HepG2 (cell line): ENCODE results near the gene NINL. TPM values are rescaled to one million over a fixed set of nuclear protein-coding genes. Genes with fewer than 3 reads are reported as not detected.

Source experiments
- JUN ChIP-seq: sonication (generic); formaldehyde crosslinking; IDR thresholded peaks from 2 replicates; pipeline ENCODE4 v1.4.0; 2020; ENCODE audit warnings: mild to moderate bottlenecking, missing genetic modification reagents
- TBX2 ChIP-seq: sonication (generic); formaldehyde crosslinking; IDR thresholded peaks from 2 replicates; pipeline ENCODE4 v1.5.0; 2020; ENCODE audit warnings: missing genetic modification reagents, mild to moderate bottlenecking, borderline replicate concordance
- TMF1 ChIP-seq: sonication (generic); formaldehyde crosslinking; IDR thresholded peaks from 2 replicates; pipeline ENCODE4 v1.8.1; 2022; ENCODE audit warnings: low read depth, missing genetic modification reagents
- ZNF10 ChIP-seq: sonication (generic); formaldehyde crosslinking; IDR thresholded peaks from 2 replicates; pipeline ENCODE4 v1.4.0; 2020; ENCODE audit warnings: mild to moderate bottlenecking, low read depth, missing genetic modification reagents, borderline replicate concordance
- ZNF224 ChIP-seq: sonication (generic); formaldehyde crosslinking; IDR thresholded peaks from 2 replicates; pipeline ENCODE4 v1.5.0; 2020; ENCODE audit warnings: mild to moderate bottlenecking, missing genetic modification reagents
- ZNF572 ChIP-seq: sonication (generic); formaldehyde crosslinking; IDR thresholded peaks from 2 replicates; pipeline ENCODE4 v1.5.1; 2020; ENCODE audit warnings: mild to moderate bottlenecking, missing genetic modification reagents
- ZNF713 ChIP-seq: sonication (generic); formaldehyde crosslinking; IDR thresholded peaks from 2 replicates; pipeline ENCODE4 v1.4.0; 2020; ENCODE audit warnings: mild to moderate bottlenecking, missing genetic modification reagents
- ZNF75D ChIP-seq: sonication (generic); formaldehyde crosslinking; IDR thresholded peaks from 2 replicates; pipeline ENCODE4 v1.8.1; 2023; ENCODE audit warnings: missing genetic modification reagents, mild to moderate bottlenecking, borderline replicate concordance
- polyA plus RNA-seq, 8 experiments: library from polyadenylated mRNA; depleted of rRNA in 3 of 8; stranded (reverse) in 7 of 8; unstranded in 1 of 8; fragments of >200 nt; fragmentation: Illumina TruSeq in 4 of 8; extraction: Trizol in 4 of 8; gene quantifications; 2 replicates each; pipeline versions ENCODE4 v1.2.1 to v1.2.3, GENCODE V29; 2011 to 2016; ENCODE audit warnings: low read depth in 4 of 8, missing spikeins in 1 of 8, mixed read lengths in 1 of 8; ENCODE audit not compliant: insufficient read depth in 1 of 8
- total RNA-seq, 5 experiments: library from RNA; depleted of rRNA; stranded (reverse); fragments of >200 nt; fragmentation: Illumina TruSeq; extraction: Trizol; gene quantifications; 2 replicates each; pipeline ENCODE4 v1.2.3, GENCODE V29; 2016; ENCODE audit warnings: low read depth in 1 of 5
- TF ChIP-seq, protein P1 (sequence below): sonication (generic); formaldehyde crosslinking; IDR thresholded peaks from 2 replicates; pipeline ENCODE4 v1.8.1; 2022; ENCODE audit warnings: low read depth, mild to moderate bottlenecking, missing genetic modification reagents

Gene NINL
- total and polyA plus RNA-seq, 2 of the 13 experiments (the other 11 are each of a cell fraction or from before 2014, with no cell fraction given) = 32.3 to 34.3 TPM

DNA sequence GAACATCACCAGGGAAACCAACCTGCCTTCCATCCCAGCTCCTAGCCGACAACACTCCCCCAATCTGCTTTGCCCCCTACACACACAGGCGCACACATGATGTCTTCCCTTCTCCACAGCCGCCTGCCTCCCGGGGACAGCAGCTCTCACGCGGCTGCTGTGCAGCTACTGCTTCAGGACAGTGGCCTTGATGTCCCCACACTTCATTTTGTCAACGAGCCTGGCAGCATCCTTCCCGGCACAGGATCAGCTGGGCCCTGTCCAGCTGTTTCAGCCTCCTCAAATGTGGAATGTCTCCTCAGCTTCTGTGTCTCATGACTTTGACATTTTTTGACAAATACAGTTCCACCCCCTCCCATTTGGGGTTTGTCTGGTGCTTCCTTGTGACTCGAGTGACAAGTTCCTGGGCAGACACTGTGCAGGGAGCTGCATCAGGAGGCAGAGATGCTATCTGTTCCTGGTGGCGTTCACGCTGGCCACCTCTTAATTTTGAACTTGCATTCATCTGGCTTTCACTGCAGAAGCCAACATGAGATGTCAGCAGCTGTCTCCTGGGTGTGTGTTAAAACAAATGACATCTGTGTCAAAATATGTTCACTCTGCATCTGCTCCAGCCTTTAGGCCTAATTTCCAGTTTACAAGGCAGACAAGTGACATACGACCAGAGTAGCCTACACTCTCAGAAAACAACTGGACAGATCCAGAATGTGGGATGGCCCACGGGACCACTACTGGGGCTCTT is 120.7 kb downstream of the NINL start (continued):
- TF ChIP-seq TBX2 (CRISPR knock-in tag) = no peak
- no peak for TF ChIP-seq ZNF10 (CRISPR knock-in tag)
- TF ChIP-seq ZNF572 (CRISPR knock-in tag) = no peak
- no peak for TF ChIP-seq ZNF713
- TF ChIP-seq ZNF75D (CRISPR knock-in tag) = no peak
- TF ChIP-seq TMF1 (CRISPR knock-in tag) = no peak
- TF ChIP-seq, protein P1, sequence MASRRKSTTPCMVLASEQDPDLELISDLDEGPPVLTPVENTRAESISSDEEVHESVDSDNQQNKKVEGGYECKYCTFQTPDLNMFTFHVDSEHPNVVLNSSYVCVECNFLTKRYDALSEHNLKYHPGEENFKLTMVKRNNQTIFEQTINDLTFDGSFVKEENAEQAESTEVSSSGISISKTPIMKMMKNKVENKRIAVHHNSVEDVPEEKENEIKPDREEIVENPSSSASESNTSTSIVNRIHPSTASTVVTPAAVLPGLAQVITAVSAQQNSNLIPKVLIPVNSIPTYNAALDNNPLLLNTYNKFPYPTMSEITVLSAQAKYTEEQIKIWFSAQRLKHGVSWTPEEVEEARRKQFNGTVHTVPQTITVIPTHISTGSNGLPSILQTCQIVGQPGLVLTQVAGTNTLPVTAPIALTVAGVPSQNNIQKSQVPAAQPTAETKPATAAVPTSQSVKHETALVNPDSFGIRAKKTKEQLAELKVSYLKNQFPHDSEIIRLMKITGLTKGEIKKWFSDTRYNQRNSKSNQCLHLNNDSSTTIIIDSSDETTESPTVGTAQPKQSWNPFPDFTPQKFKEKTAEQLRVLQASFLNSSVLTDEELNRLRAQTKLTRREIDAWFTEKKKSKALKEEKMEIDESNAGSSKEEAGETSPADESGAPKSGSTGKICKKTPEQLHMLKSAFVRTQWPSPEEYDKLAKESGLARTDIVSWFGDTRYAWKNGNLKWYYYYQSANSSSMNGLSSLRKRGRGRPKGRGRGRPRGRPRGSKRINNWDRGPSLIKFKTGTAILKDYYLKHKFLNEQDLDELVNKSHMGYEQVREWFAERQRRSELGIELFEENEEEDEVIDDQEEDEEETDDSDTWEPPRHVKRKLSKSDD (CRISPR knock-in tag) = no peak
- no peak for TF ChIP-seq JUN (CRISPR knock-in tag)
- no peak for TF ChIP-seq ZNF224
